Spleen (tissue), 11 donors: ENCODE results near the gene IQCB1. TPM values are rescaled to one million over a fixed set of nuclear protein-coding genes. Genes with fewer than 3 reads are reported as not detected.

ENCODE experiments used
- DNase-seq: peaks from one replicate; pipeline ENCODE4 v3.0.0-alpha.2; 2020
- H3K27ac ChIP-seq, 8 donors: fragments of 200-600 bp; sonication (generic) in 7 of 8; 1 replicate in 4 of 8; 2 replicates in 4 of 8; pipeline versions ENCODE4 v1.5.0 to v1.8.0; 2016 to 2021; ENCODE audit warnings: inconsistent platforms in 4 of 8, mild to moderate bottlenecking in 4 of 8, moderate library complexity in 1 of 8
- H3K27me3 ChIP-seq, 7 donors: fragments of 200-600 bp; sonication (generic) in 6 of 7; replicated peaks in 1 of 7; 1 replicate in 4 of 7; 2 replicates in 3 of 7; pipeline versions ENCODE4 v1.5.0 to v1.8.0; 2016 to 2021; ENCODE audit warnings: inconsistent platforms in 3 of 7, mild to moderate bottlenecking in 1 of 7
- H3K36me3 ChIP-seq, 6 donors: fragments of 200-600 bp; sonication (generic) in 5 of 6; 1 replicate in 4 of 6; 2 replicates in 2 of 6; pipeline versions ENCODE4 v1.5.0 to v1.8.0; 2016 to 2021; ENCODE audit warnings: inconsistent platforms in 2 of 6
- H3K4me1 ChIP-seq, 6 donors: fragments of 200-600 bp; sonication (generic) in 5 of 6; 1 replicate in 3 of 6; 2 replicates in 3 of 6; pipeline versions ENCODE4 v1.5.0 to v1.8.0; 2016 to 2021; ENCODE audit warnings: inconsistent platforms in 3 of 6
- H3K4me3 ChIP-seq, 8 donors: fragments of 200-600 bp; sonication (generic) in 7 of 8; 1 replicate in 4 of 8; 2 replicates in 4 of 8; pipeline versions ENCODE4 v1.5.0 to v1.8.0; 2016 to 2021; ENCODE audit warnings: inconsistent platforms in 4 of 8, mild to moderate bottlenecking in 4 of 8, moderate library complexity in 2 of 8
- H3K9me3 ChIP-seq, 8 donors: fragments of 200-600 bp; sonication (generic) in 7 of 8; 1 replicate in 4 of 8; 2 replicates in 4 of 8; pipeline versions ENCODE4 v1.5.0 to v1.8.0; 2016 to 2021; ENCODE audit warnings: inconsistent platforms in 4 of 8
- POLR2A ChIP-seq, 3 donors: fragments of 450-650 bp; IDR thresholded peaks; one replicate each; pipeline ENCODE4 v1.5.1; 2017; ENCODE audit warnings: antibody characterized with exemption in 3 of 3, mild to moderate bottlenecking in 1 of 3
- POLR2AphosphoS5 ChIP-seq, 3 donors: sonication (generic); formaldehyde crosslinking; IDR thresholded peaks; one replicate each; pipeline ENCODE4 v1.5.1; 2017; ENCODE audit warnings: antibody characterized with exemption in 3 of 3
- WGBS, 5 donors: extraction: QIAGEN DNeasy Blood & Tissue Kit in 3 of 5; methylation state at CpG; one replicate each; pipeline versions ENCODE4 v1.1.5 to v1.1.7; 2013 to 2018; 5-methylcytosine and 5-hydroxymethylcytosine counted together
- intact Hi-C: fragments of 100-400 bp; cut with DNase I; formaldehyde crosslinking; loops from one replicate; pipeline ENCODE4 v1.15.0; 2023; ENCODE audit warnings: low total_unique reads
- polyA plus RNA-seq, 3 donors: library from polyadenylated mRNA; stranded (reverse); fragments of 200-250 nt; gene quantifications; one replicate each; pipeline ENCODE4 v1.2.1, GENCODE V29; 2013
- total RNA-seq, 7 donors: library from RNA; depleted of rRNA in 3 of 7; stranded (reverse); fragments of >200 nt in 3 of 7; fragmentation: NEBNext Ultra II Directional in 4 of 7; extraction: Animal tissue kit (Norgen Biotek cat#: 25700) in 4 of 7; gene quantifications; one replicate each; pipeline versions ENCODE4 v1.1.0 to v1.2.1, GENCODE V29; 2016 to 2021
- TF ChIP-seq, protein P1 (sequence below), 11 experiments: fragments of 200-600 bp in 7 of 11; fragments of 450-650 bp in 4 of 11; sonication (generic) in 4 of 11; IDR thresholded peaks in 8 of 11; conservative IDR thresholded peaks in 3 of 11; 1 replicate in 7 of 11; 2 replicates in 4 of 11; pipeline versions ENCODE4 v1.4.0 to v1.8.0; 2016 to 2021; ENCODE audit warnings: antibody characterized with exemption in 11 of 11, inconsistent platforms in 4 of 11, mild to moderate bottlenecking in 1 of 11
- donor health status: healthy with polysubstance abuse.
- donor health status: DM: no; HTN: no; CAD: no; lungs with moderate emphysema.
- donor health status: DM: no; HTN: no; CAD: no.
- donor health status: Bipolar disorder and iron deficiency.
- donor health status: healthy.
- donor health status: DM: no; HTN: no; CAD: no.
- donor health status: DM: yes; HTN: yes; CAD: no.

Gene IQCB1
- total and polyA plus RNA-seq, 10 donors, result 14.9 to 39.1 (median 26.5) TPM

DNA sequence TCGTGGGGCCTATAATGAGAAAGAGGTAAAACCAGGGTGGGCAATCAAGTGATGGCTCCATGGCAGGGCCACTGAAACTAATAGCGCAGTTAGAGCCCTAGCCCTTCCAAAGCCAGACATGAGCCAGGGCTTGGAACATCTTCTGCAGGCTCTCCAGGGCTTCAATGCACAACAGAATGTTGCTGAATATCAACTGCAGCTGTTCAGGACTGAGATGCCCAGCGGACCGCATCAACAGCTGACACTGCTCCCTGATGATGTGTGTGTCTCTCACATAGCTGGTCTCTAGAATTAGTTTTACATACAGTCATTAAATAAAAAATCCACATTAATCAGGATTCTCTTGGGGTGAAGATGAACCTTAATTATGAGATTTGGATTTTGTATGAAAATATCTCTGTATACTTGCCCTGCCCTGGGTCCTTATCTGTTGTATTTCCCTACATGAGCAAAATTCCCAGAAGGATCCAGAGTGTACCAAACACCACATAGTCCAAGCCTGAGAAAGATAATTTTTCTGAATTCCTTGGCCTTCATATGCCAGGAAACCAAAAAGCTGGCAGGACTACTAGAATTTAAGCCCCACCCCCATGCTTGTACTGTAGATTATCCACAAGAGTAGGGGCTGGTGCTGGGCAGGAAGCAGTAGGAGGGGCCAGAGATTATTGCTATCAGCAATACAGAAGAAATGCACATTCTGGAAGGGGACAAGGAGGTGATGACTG, 77.6 kb downstream of the IQCB1 start:
- Histone ChIP-seq H3K36me3 (no peaks in the 10 kb centered on the region), H3K27me3 (no peaks in the 10 kb centered on the region), H3K4me1 (peaks cover 0 to 7% (median 0%) of the 10 kb centered on the region in 6 donors), H3K4me3 (no peak overlapping the region), H3K27ac (no peak overlapping the region), H3K9me3 (no peaks in the 10 kb centered on the region)
- TF ChIP-seq, protein P1, sequence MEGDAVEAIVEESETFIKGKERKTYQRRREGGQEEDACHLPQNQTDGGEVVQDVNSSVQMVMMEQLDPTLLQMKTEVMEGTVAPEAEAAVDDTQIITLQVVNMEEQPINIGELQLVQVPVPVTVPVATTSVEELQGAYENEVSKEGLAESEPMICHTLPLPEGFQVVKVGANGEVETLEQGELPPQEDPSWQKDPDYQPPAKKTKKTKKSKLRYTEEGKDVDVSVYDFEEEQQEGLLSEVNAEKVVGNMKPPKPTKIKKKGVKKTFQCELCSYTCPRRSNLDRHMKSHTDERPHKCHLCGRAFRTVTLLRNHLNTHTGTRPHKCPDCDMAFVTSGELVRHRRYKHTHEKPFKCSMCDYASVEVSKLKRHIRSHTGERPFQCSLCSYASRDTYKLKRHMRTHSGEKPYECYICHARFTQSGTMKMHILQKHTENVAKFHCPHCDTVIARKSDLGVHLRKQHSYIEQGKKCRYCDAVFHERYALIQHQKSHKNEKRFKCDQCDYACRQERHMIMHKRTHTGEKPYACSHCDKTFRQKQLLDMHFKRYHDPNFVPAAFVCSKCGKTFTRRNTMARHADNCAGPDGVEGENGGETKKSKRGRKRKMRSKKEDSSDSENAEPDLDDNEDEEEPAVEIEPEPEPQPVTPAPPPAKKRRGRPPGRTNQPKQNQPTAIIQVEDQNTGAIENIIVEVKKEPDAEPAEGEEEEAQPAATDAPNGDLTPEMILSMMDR (IDR thresholded peaks at IDR 0.05 in 8 of 11, conservative IDR thresholded peaks at IDR 0.05 in 3 of 11), result no peak
- TF ChIP-seq POLR2A (IDR thresholded peaks at IDR 0.05) (no peak), POLR2AphosphoS5 (IDR thresholded peaks at IDR 0.05) (no peak)
- intact Hi-C loops, result no loop called here
- DNase-seq, result no peak
- WGBS, 5 donors, result 82 to 96% (median 86%) methylated on average over 4 of the region's 4 CpGs

DNA sequence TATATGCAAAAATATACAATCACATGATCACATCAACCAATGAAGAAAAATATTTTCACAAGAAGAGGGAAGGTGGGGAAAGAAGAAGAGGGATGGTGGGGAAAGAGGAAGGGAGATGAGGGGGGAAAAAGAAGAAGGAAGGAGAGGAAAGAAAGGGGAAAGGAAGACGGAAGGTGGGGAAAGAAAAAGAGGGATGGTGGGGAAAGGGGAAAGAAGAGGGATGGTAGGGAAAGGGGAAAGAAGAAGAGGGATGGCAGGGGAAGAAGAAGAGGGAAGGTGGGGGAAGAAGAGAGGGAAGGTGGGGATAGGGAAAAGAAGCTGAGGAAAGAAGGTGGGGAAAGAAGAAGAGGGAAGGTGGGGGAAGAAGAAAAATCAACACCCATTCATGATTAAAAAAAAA, 82.1 kb downstream of the IQCB1 start:
- DNase-seq, result no peak
- WGBS, 5 donors, result 27 to 52% (median 50%) methylated on average over 1 of the region's 1 CpG
- intact Hi-C loops, result no loop called here

DNA sequence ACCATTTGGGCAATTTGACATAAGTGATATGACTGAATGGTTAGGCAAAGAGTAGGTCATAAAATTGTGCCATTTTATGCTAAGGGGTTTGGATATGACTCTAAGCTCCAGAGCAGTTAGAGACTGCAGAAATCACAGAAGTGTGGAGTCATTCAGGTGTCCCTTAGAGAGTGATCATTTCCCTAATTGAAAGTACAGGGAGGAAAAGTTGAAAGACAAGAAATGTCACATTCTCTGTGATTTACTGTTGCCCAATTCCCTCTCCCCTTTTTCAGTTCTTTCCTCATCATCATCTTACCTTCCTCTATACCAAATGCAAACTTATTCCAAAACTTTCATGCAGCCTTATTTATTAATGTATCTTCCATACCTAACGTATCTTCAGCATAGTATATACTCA, 82.6 kb downstream of the IQCB1 start:
- no peaks in the 10 kb centered on the region for H3K27me3 ChIP-seq
- no peaks in the 10 kb centered on the region for H3K9me3 ChIP-seq
- 81 to 91% (median 88%) methylated on average over 1 of the region's 1 CpG for WGBS, 5 donors
- TF ChIP-seq POLR2A (IDR thresholded peaks at IDR 0.05), result no peak
- TF ChIP-seq POLR2AphosphoS5 (IDR thresholded peaks at IDR 0.05), result no peak
- TF ChIP-seq, protein P1 (IDR thresholded peaks at IDR 0.05 in 8 of 11, conservative IDR thresholded peaks at IDR 0.05 in 3 of 11), result no peak
- H3K4me1 ChIP-seq, result peaks cover 12 to 30% (median 27%) of the 10 kb centered on the region in 6 donors
- DNase-seq, result no peak
- H3K27ac ChIP-seq, result no peak overlapping the region
- no peak overlapping the region for H3K4me3 ChIP-seq
- intact Hi-C loops, result no loop called here
- H3K36me3 ChIP-seq, result no peaks in the 10 kb centered on the region

More for the DNA sequence above, 82.1 kb downstream of the IQCB1 start:
- Histone ChIP-seq H3K4me3 (no peak overlapping the region), H3K4me1 (peaks cover 8 to 29% (median 22%) of the 10 kb centered on the region in 6 donors), H3K9me3 (no peaks in the 10 kb centered on the region), H3K36me3 (no peaks in the 10 kb centered on the region), H3K27ac (no peak overlapping the region), H3K27me3 (no peaks in the 10 kb centered on the region)
- TF ChIP-seq POLR2A (IDR thresholded peaks at IDR 0.05) (no peak), POLR2AphosphoS5 (IDR thresholded peaks at IDR 0.05) (no peak)
- TF ChIP-seq, protein P1 (IDR thresholded peaks at IDR 0.05 in 8 of 11, conservative IDR thresholded peaks at IDR 0.05 in 3 of 11), result no peak

DNA sequence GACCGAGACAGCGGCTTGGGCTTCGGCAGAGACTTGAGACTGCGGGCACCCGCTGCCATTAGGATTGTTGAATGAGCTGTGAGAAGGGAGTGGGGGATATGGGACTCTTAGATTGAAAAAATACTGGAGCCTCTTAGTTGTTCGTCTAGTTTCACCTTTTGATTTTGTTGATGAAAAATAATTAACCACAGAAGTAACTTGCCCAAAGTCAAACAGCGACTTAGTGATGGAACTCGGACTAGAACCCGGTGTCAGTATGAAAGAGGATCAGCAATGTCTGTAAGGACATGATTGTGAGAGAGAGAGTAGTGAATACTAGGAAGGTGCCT, 84.8 kb downstream of the IQCB1 start:
- H3K36me3 ChIP-seq, result no peaks in the 10 kb centered on the region

More for the DNA sequence above, 84.8 kb downstream of the IQCB1 start:
- Histone ChIP-seq H3K4me1 (peaks cover 12 to 46% (median 35%) of the 10 kb centered on the region in 6 donors), H3K4me3 (peak overlapping the region; percentile 74 to 95 (median 89)), H3K27me3 (no peaks in the 10 kb centered on the region), H3K27ac (peak overlapping the region; percentile 66 to 95 (median 90)), H3K9me3 (no peaks in the 10 kb centered on the region)
- no peak for DNase-seq
- intact Hi-C loops, result no loop called here
- TF ChIP-seq POLR2A (IDR thresholded peaks at IDR 0.05) (no peak), POLR2AphosphoS5 (IDR thresholded peaks at IDR 0.05) (no peak)
- TF ChIP-seq, protein P1 (IDR thresholded peaks at IDR 0.05 in 8 of 11, conservative IDR thresholded peaks at IDR 0.05 in 3 of 11), result no peak
- 1 to 3% (median 1%) methylated on average over 9 of the region's 9 CpGs for WGBS, 5 donors
